Measurements from ENCODE around the gene DISC1. TPM values are rescaled to one million over a fixed set of nuclear protein-coding genes. Genes with fewer than 3 reads are reported as not detected.

Gene DISC1
- total RNA-seq, 2 donors from 2014 or later: 8.0 to 9.4 TPM

GRCh38 chr1:231924180-231924579 is 297.6 kb downstream of the DISC1 start:
- peaks cover 7% of the 10 kb centered on the region for H3K4me1 ChIP-seq (ENCODE audit: control insufficient read depth, insufficient read depth, low read length)
- no peak overlapping the region for H3K9ac ChIP-seq (ENCODE audit: extremely low read depth, low read length, poor library complexity, severe bottlenecking)
- 89 to 93% methylated on average over 4 to 7 of the region's 7 CpGs for WGBS, 2 experiments (ENCODE audit: insufficient coverage in 1 of 2, insufficient read length in 1 of 2)
- no peak overlapping the region for H3K27ac Mint-ChIP-seq
- H3K27ac ChIP-seq (ENCODE audit: low read depth, low read length): peak overlapping the region; percentile 93
- peak; percentile 30 for DNase-seq
- no peak overlapping the region for H3K4me3 Mint-ChIP-seq
- H3K36me3 ChIP-seq (ENCODE audit: control insufficient read depth, insufficient read depth, low read length): no peaks in the 10 kb centered on the region
- peaks cover 2% of the 10 kb centered on the region for H3K27me3 Mint-ChIP-seq (ENCODE audit: insufficient read depth)
- no peak for TF ChIP-seq CTCF (conservative IDR thresholded peaks at IDR 0.05)
- H3K9me3 Mint-ChIP-seq: no peaks in the 10 kb centered on the region
- peaks cover 23% of the 10 kb centered on the region for H3K4me1 Mint-ChIP-seq
- H3K9me3 ChIP-seq (ENCODE audit: control insufficient read depth, low read length): no peaks in the 10 kb centered on the region
- no peaks in the 10 kb centered on the region for H3K27me3 ChIP-seq (ENCODE audit: control insufficient read depth, insufficient read depth, low read length, poor library complexity, severe bottlenecking)
- H3K4me3 ChIP-seq (ENCODE audit: low read length): no peak overlapping the region
- no peaks in the 10 kb centered on the region for H3K36me3 Mint-ChIP-seq (ENCODE audit: low read depth)

DNA sequence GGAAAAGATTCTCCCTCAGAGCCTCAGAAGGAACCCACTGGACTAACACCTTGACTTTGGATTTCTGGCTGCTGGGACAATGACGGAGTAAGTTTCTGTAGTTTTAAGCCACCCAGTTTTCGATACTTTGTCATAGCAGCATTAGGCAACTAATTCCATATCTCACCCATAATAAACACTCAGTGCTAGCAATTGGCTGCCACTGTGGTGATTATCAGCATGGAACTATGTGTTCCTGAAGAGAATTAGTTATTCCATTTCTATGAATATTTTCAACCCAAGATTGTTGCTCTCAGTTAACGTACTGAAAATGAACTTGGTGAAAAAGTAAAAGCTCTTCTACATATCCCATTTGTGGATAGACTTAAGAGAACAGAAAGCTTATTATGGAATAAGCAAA is 299.3 kb downstream of the DISC1 start:
- no peaks in the 10 kb centered on the region for H3K36me3 ChIP-seq (ENCODE audit: control insufficient read depth, insufficient read depth, low read length)
- Mint-ChIP-seq H3K4me1 (peaks cover 24% of the 10 kb centered on the region), H3K9me3 (no peaks in the 10 kb centered on the region)

GRCh38 chr1:231926340-231926739 is 299.8 kb downstream of the DISC1 start:
- Mint-ChIP-seq H3K9me3 (no peaks in the 10 kb centered on the region), H3K27ac (no peak overlapping the region), H3K4me3 (no peak overlapping the region), H3K27me3 (ENCODE audit: insufficient read depth) (peaks cover 2% of the 10 kb centered on the region), H3K36me3 (ENCODE audit: low read depth) (no peaks in the 10 kb centered on the region), H3K4me1 (peaks cover 24% of the 10 kb centered on the region)
- Histone ChIP-seq H3K9me3 (ENCODE audit: control insufficient read depth, low read length) (peaks cover under 1% of the 10 kb centered on the region), H3K36me3 (ENCODE audit: control insufficient read depth, insufficient read depth, low read length) (no peaks in the 10 kb centered on the region), H3K4me1 (ENCODE audit: control insufficient read depth, insufficient read depth, low read length) (peaks cover 9% of the 10 kb centered on the region), H3K27ac (ENCODE audit: low read depth, low read length) (no peak overlapping the region), H3K4me3 (ENCODE audit: low read length) (no peak overlapping the region), H3K27me3 (ENCODE audit: control insufficient read depth, insufficient read depth, low read length, poor library complexity, severe bottlenecking) (no peaks in the 10 kb centered on the region), H3K9ac (ENCODE audit: extremely low read depth, low read length, poor library complexity, severe bottlenecking) (no peak overlapping the region)
- 97 to 100% methylated on average over 1 of the region's 1 CpG for WGBS, 2 experiments (ENCODE audit: insufficient coverage in 1 of 2, insufficient read length in 1 of 2)
- DNase-seq: no peak
- TF ChIP-seq CTCF (conservative IDR thresholded peaks at IDR 0.05): no peak

More for the DNA sequence above, 299.3 kb downstream of the DISC1 start:
- Histone ChIP-seq H3K27ac (ENCODE audit: low read depth, low read length) (no peak overlapping the region), H3K9me3 (ENCODE audit: control insufficient read depth, low read length) (no peaks in the 10 kb centered on the region), H3K4me3 (ENCODE audit: low read length) (no peak overlapping the region), H3K9ac (ENCODE audit: extremely low read depth, low read length, poor library complexity, severe bottlenecking) (no peak overlapping the region), H3K4me1 (ENCODE audit: control insufficient read depth, insufficient read depth, low read length) (peaks cover 9% of the 10 kb centered on the region), H3K27me3 (ENCODE audit: control insufficient read depth, insufficient read depth, low read length, poor library complexity, severe bottlenecking) (no peaks in the 10 kb centered on the region)
- Mint-ChIP-seq H3K27ac (no peak overlapping the region), H3K4me3 (no peak overlapping the region), H3K27me3 (ENCODE audit: insufficient read depth) (peaks cover 2% of the 10 kb centered on the region), H3K36me3 (ENCODE audit: low read depth) (no peaks in the 10 kb centered on the region)
- no peak for DNase-seq
- WGBS, 2 experiments (ENCODE audit: insufficient coverage in 1 of 2, insufficient read length in 1 of 2): 100% methylated on average over 1 to 3 of the region's 3 CpGs
- TF ChIP-seq CTCF (conservative IDR thresholded peaks at IDR 0.05): no peak
